ENCODE measurements around the gene NEDD9.

The NEDD9 gene

GRCh38 chr6:11172501-11173327 lies 59.8 kb downstream of the NEDD9 start:
- peak; percentile 29 for DNase-seq

DNA sequence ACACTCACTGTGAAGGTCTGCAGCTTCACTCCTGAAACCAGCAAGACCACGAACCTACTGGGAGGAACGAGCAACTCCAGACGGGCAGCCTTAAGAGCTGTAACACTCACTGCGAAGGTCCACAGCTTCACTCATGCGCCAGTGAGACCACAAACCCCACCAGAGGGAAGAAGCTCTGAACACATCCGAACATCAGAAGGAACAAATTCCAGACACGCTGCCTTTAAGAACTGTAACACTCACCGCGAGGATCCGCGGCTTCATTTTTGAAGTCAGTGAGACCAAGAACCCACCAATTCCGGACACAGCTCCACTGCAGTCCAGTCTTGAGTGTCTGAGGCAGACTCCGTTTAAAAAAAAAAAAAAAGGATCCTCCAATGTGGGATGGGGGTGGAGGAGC lies 60.5 kb downstream of the NEDD9 start:
- no peak for DNase-seq

DNA sequence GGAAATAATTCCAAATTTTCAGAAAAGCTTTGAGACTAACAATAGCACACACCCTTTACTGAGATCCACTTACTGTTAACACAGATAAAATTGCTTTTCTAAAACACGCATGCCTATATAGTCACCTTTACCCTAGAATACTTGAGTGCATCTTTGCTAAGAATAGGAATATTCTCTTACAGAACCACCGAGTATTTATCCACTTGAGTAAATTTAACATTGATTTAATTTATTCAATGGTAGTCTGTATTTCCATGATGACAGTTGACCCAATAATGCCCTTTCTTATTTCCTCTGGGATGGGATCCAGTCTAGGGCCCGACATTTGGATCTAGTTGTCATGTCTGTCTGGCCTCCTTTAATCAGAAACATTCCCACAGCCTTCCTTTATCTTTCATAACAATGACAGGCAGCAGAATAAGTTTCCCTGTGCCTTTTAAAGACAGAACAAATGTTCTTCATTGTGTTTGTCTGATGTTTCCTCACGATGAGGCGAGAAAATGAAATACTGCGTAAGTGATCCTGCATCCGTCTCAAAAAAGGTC lies 64.3 kb downstream of the NEDD9 start:
- DNase-seq, result no peak

- DNase-seq, result no peak
Observed at GRCh38 chr6:11166948-11167347, 65.5 kb downstream of the NEDD9 start.

DNA sequence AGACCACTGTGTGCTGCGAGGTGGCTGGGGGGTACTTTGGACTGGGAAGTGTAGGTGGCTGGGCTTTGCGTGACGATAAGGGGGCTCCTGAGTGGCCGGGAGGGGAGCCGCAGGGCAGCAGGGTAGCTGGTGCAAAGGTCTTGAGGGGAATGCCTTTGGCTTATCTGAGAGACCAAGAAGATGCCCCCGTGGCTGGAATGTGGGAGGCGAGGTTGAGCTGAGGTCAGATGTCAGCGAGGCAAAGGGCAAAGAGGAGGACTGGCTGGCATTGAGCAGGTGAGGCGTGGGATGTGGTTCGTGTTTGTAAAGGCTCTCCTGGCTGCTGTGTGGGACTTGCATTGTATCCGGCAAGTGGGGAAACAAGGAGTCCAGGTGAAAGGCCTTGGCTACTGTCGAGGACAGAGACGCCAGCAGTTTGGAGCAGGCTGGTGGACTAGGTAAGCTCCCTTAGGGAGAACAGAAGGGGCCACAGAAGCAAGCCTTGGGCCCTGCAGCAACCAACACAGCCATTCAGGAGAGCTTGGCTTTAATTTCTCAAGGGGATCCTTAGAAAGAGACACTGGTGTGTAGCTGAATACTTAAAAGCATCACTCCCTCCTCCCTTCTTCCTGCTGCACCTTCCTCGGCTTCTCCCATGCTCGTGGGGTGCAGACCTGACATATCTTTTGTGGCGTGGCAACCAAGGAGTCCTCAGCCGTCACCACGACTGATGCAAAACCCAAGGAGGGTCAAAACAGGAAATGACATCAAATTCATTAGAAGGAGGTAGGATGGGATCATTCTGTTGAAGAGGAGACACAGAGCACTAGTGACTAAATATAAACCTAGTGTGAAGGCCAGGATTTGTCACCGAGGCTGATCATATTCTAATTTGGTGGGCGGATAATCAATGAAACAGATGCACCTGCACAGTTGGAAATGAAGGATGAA lies 67.5 kb downstream of the NEDD9 start:
- no peak for DNase-seq

DNA sequence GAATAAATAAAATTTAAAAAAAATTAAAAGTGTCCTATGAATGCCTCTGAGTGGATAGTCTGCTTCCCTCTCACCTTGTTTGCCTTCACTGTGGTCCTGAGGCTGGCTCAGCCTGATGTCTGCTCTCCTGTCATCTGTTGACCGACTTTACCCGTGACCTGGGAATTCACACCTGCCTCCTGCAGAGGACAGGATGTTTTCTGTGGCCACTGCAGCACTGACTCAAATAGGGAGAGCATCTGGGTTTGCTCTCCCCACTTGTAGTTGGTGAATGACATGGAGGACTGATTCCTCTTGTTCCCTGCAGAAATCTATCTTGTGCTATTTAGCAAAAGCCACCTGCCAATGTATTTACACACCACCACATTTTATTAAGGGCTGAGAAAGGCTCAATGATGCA lies 68.5 kb downstream of the NEDD9 start:
- DNase-seq, result no peak

- DNase-seq, result no peak
Observed at GRCh38 chr6:11162262-11162661, 70.2 kb downstream of the NEDD9 start.

DNA sequence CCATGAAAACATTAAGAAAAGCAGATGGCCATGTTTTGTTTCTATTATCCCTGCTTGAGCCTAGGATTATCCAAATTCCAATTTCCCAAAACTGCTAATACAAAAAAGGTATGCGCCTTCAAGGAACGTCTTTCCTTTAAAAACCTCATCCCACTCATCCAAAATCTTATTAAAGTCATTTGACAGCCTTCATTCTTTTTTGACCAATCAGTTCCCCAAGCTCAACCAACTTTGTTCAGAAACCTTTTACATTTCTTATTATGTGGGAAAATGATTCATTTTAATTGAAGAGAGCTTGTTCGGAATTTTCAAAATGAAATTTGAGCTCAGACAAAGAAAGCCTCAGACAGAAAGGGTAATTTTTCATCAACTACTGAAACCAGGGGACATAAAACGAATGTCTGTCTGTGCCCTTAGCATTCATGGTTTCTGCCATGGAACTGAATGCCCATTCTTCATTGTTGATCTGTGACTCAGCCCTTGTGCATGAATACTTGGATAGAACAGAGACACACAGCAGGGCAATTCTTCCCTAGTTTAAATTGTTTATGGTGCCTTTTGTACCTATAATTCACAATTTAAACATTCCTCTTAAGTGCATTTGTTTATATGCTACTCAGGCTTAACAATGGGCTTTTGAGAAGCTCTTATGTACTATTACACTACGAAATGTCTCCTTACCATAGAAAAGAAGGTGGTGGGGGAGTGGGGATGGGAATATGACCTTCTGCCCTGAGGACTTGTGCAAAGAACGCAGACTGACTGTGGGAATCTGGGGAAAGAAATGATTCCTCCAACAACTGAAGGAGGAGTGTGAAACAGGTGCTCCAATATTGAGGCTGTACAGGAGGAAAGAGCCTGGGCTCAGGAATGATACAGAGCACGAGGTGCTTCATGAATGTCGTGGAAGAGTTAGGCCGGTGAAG lies 71.2 kb downstream of the NEDD9 start:
- no peak for DNase-seq

GRCh38 chr6:11160199-11160598 lies 72.3 kb downstream of the NEDD9 start:
- no peak for DNase-seq

DNA sequence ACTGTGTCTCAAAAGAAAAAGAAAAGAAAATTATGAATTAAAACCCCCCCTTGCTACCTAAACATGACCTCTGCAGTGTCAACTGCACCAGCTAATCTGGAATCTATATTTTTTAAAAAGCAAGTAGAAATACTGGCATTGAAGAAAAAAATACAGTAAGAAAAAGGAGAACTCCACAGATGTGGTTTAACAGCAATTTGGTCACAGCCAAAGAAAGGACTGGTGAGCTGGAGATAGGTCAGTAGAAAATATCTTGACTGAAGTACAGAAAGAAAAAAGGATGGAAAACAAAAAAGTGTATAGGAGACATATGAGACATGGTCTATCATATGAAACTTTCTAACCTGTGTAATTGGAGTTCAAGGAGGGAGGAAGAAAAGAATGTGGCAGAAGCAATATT lies 76.9 kb downstream of the NEDD9 start:
- DNase-seq, result no peak

DNA sequence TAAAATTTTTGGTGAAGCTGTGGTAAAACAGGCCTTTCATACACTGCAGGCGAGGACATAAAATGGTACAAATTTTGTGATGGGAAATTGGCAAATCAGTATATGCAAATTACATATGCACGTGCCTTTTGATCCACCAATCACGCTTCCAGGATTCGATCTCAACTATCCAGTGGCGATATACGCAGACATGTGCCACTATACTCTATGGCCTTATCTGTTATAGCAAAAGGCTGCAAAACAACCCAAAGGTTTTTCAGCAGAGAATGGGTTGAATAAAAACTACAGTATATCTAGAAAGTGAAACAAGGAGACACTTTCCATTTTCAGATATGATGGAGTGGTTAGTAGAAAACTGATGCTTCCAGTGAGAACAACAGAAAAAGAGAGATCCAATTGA lies 79.0 kb downstream of the NEDD9 start:
- no peak for DNase-seq

GRCh38 chr6:11152581-11152980 lies 79.9 kb downstream of the NEDD9 start:
- DNase-seq, result no peak

DNA sequence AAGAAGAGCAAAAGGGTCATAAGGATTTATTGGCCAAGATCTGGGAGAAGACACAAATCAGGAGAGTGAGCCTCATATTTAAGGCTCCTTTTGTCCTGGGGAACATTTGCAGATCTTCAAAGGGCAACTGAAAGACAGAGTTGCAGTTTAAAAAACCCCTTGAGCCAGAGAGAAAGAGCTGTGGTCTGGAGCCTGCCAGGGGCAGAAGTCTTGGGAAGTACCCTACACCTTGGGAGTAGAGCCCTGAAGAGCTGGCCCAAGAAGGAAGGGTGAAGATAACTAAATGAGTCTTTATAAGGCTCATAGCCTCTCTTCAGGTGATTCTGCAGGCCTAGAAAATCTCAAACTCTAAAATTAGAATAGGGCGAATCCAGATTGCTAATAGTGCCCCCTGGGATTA lies 81.0 kb downstream of the NEDD9 start:
- DNase-seq, result no peak

- no peak for DNase-seq
Observed at GRCh38 chr6:11149551-11149950, 82.9 kb downstream of the NEDD9 start.

GRCh38 chr6:11146117-11146826 lies 86.2 kb downstream of the NEDD9 start:
- DNase-seq, result no peak

DNA sequence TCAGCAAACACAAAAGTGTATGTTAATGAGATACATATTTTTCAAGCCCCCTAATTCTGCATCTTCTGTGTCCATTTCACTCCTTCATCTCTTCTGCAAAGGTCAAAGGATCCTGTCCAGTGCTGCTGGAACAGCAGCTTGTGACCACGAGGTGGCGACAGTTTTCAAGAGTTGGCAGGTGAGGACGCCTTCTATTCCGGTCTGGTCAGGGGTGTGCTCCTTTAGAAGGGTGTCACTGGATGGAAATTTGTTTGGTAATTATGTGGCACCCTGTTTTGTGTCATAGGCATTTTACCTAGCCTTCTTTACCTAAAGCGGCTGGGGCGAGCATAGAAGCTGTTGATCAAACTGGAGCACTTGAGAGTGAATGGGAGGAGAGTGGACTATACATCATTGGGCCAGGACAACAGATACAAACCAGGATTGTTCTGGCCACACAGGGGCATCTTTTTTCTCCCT lies 88.0 kb downstream of the NEDD9 start:
- peak; percentile 35 for DNase-seq

DNA sequence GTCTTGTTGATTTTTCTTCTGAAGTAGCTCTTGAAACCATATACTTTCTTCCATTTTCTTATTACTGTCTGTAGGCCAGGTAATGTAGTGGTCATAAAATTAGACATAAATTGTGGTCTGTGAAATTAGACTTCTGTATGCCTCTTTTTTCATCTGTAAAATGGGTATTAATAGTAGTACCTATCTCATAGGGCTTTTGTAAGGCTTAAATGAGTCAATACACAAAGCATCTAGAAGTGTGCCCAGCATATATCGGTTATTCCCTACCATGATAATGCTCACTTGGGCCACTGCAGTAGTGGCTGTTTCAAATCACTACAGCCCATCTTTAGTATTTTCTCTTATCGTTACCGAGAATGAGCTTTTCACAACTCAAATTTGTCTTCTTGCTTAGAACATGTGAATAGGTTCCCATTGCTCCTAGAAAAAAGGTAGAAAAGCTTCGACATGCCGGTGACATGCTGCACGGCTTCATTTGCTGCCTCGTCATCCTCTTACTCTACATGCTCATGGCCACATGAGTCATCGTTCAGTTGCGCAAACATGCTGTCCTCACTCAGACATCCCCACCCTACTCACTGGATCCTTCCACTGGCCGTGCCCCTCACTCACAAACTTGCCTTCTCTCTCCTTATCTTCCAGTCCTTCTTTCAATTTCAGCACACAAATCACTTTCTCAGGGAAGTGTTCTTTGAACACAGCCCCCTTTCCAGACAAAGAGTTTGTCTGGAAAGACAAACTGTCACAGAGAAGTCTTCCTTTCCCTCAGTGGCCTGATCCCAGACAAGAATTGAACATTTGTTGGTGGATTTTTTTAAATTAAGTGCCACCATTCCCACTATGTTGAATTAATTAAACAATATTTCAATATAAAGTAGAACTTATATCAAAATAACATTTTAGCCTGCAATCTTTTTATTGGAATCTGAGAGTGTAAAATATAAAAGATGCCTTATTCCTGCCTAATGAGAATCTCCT lies 88.8 kb downstream of the NEDD9 start:
- no peak for DNase-seq

DNA sequence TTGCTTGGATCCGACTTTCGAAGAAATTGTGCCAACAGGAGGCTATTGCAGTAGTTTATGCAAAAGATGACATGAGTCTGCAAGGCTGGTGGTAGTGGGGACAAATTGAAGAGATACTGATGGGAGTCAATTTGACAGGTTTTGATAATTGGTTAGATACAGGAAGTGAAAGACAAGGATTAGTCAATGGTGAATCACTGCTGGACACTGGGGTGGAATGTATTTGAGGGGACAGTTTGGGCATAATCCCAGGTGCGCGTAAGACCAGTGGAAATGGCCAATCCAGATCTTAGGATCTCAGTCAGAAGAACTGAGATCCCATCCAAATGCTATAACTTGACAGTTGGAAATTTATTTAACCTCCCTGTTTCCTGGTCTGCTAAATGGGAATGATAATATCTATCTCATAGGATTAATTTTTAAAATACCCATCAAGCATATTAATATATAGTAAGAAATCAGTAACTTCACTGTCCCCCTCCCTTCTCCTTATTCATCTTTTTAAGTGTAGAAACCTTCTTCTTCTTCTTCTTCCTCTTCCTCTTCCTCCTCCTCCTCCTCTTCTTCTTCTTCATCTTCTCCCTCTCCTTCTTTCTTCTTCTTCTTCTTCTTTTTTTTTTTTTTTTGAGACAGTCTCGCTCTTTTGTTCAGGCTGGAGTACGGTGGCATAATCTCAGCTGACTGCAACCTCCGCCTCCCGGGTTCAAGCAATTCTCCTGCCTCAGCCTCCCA lies 90.0 kb downstream of the NEDD9 start:
- no peak for DNase-seq

DNA sequence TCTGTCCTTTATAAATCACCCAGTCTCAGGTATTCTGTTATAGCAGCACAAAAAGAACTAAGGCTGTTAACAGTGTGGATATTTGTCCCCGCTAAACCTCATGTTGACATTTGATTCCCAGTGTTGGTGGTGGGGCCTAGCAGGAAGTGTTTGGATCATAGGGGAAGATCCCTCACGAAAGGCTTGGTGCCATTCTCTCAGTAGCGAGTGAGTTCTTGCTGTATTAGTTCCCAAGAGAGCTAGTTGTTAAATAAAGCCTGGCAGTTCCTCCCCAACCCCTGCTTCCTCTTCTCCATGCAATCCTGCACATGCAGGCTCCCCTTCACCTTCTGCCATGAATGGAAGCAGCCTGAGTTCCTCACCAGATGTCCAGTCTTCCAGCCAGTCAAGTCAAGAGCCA lies 91.2 kb downstream of the NEDD9 start:
- no peak for DNase-seq

DNA sequence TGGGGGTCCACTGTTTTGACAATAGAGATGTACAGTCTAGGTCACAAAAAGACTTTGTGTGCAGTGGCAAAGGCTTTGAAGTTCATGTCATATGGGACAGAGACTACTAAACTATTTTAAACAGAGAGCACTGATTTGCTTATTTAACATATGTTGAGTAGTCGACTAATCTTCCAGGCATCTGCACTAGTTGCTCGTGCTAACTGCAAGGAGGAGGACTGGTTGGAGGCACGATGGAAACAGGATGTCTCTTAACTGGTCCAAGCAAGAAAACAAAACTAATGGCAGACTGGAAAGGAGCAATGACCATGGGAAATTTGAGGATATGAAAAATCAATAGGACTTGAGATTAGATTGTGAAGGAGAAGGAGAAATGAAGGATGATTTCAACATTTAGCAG lies 92.4 kb downstream of the NEDD9 start:
- DNase-seq, result no peak
